Activated naive CD8-positive, alpha-beta T cell treated with anti-CD3 and anti-CD28 coated beads, Interleukin-2, amount 50 U/mL, for 24 hours (primary cell): Measurements from ENCODE around the gene OR2A25.
"Not testable (repeated sequence)": the region's sequence is repeated elsewhere in the genome, so short reads cannot be mapped to it uniquely, and the experiment has no call there.

Source experiments
- ATAC-seq: fragments of 150-1000 bp; cut with Tn5 transposase; one replicate; pipeline ENCODE4 v1.10.0; 2021
- DNase-seq: peaks from one replicate; pipeline ENCODE4 v3.0.0; 2021
- H3K27ac Mint-ChIP-seq: one replicate; pipeline ENCODE4 v1.8.0; 2021; ENCODE audit warnings: mild to moderate bottlenecking, mixed read lengths
- H3K27me3 Mint-ChIP-seq: one replicate; pipeline ENCODE4 v1.8.0; 2021; ENCODE audit warnings: mixed read lengths
- H3K36me3 Mint-ChIP-seq: one replicate; pipeline ENCODE4 v1.8.0; 2021; ENCODE audit warnings: low read depth, mixed read lengths
- H3K4me1 Mint-ChIP-seq: one replicate; pipeline ENCODE4 v1.8.0; 2021; ENCODE audit warnings: mixed read lengths
- H3K4me3 Mint-ChIP-seq: one replicate; pipeline ENCODE4 v1.8.0; 2021; ENCODE audit warnings: mild to moderate bottlenecking, moderate library complexity, mixed read lengths
- H3K9me3 Mint-ChIP-seq: one replicate; pipeline ENCODE4 v1.8.0; 2021; ENCODE audit warnings: mixed read lengths

OR2A25 gene

DNA sequence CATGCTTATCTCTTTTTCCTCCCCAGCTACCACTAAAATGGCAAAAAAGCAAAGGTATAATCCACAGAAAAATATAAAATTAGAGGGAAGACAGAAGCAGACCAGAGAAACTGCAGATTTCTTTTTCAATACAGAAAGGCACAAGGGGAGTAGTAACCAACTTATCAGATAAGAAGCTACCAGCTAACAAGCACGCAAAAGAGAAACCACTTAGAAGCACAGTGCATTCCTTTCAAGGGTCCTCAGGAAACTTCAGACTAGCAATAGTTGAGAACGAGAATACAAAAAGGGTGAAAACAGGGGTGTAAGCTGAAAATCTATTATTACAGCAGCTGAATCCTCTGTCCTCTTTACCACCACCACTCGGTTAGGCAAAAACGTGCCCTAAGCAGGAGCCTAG lies 30.7 kb upstream of the OR2A25 start:
- H3K9me3 Mint-ChIP-seq: no peaks in the 10 kb centered on the region
- H3K36me3 Mint-ChIP-seq: no peaks in the 10 kb centered on the region
- H3K27me3 Mint-ChIP-seq: peaks cover 16% of the 10 kb centered on the region
- DNase-seq (no peak), ATAC-seq (no peak)
- H3K27ac Mint-ChIP-seq: no peak overlapping the region
- H3K4me1 Mint-ChIP-seq: no peaks in the 10 kb centered on the region
- H3K4me3 Mint-ChIP-seq: no peak overlapping the region

DNA sequence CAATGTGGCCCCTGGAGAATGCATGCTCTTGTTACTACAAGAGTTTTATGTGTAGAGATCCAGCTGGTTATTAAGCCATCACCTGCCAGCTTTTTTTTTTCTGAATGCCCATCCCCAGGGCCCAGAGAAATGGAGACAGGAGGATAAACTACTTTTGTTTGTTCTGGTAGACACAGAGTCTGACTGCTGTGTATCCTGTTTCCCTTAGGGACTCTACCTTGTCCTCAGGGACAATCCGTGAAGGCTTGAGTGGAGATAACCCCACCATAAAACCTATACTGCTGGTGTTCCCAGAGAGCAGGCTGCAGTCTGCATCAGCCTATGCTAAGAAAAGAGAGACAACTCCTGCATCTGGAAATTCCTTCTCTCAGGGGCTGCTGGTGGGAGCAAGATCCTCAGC lies 21.0 kb upstream of the OR2A25 start, which contains the start of gene OR2A5:
Gene OR2A5 (plus strand): TSS at position 301 of the 400 bp plus-strand sequence. CDS start 1,454 bp downstream, outside the sequence.
- no peaks in the 10 kb centered on the region for H3K36me3 Mint-ChIP-seq
- no peak within 1 kb of the TSS for H3K27ac Mint-ChIP-seq
- DNase-seq (no peak), ATAC-seq (no peak)
- H3K4me3 Mint-ChIP-seq: no peak within 1 kb of the TSS
- no peaks in the 10 kb centered on the region for H3K9me3 Mint-ChIP-seq
- peaks cover 6% of the 10 kb centered on the region for H3K27me3 Mint-ChIP-seq
- no peaks in the 10 kb centered on the region for H3K4me1 Mint-ChIP-seq

DNA sequence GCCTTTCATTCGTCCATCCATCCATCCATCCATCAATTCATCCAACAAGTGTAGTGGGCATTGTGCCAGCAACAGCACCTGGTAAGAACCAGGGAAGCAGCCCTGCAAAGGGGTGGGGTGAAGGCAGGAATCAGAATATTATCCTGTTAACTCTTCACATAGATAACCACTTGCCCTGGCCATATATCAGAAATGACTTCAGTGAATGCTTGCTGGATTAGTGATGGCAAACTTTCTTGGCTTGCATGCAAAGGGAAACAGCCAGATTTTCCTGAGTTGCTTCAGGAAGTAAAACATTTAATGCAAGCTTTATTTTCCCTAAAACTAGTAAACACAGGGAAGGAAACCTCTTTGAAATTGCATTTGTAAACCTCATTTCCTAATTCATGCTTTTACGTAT lies 20.1 kb upstream of the OR2A25 start:
- DNase-seq (no peak), ATAC-seq (no peak)
- no peaks in the 10 kb centered on the region for H3K9me3 Mint-ChIP-seq
- no peaks in the 10 kb centered on the region for H3K4me1 Mint-ChIP-seq
- H3K36me3 Mint-ChIP-seq: no peaks in the 10 kb centered on the region
- peaks cover 6% of the 10 kb centered on the region for H3K27me3 Mint-ChIP-seq
- no peak overlapping the region for H3K4me3 Mint-ChIP-seq
- no peak overlapping the region for H3K27ac Mint-ChIP-seq

DNA sequence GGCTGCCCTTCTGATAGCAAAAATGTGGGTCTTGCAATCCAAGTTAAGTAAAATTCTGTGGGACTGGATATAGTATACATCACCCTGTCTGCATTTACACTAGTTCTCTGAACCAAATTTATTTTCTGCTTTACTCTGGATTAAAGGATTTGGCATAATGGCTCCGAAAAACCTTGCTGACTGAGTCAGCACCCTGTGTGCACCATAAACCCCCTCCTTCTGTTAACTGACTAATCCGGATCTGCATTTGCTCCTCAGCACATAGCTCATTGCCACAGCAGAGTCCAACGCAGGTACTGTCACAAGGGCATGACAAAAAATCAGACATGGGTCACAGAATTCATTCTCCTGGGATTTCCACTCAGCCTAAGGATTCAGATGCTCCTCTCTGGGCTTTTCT lies 19.5 kb upstream of the OR2A25 start:
- DNase-seq (no peak), ATAC-seq (no peak)
- Mint-ChIP-seq H3K27ac (no peak overlapping the region), H3K36me3 (no peaks in the 10 kb centered on the region), H3K4me3 (no peak overlapping the region), H3K4me1 (no peaks in the 10 kb centered on the region), H3K27me3 (peaks cover 5% of the 10 kb centered on the region), H3K9me3 (no peaks in the 10 kb centered on the region)

DNA sequence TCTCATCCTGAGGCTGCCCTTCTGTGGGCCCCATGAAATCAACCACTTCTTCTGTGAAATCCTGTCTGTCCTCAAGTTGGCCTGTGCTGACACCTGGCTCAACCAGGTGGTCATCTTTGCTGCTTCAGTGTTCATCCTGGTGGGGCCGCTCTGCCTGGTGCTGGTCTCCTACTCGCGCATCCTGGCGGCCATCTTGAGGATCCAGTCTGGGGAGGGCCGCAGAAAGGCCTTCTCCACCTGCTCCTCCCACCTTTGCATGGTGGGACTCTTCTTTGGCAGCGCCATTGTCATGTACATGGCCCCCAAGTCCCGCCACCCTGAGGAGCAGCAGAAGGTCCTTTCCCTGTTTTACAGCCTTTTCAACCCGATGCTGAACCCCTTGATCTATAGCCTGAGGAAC lies 18.7 kb upstream of the OR2A25 start:
- H3K27me3 Mint-ChIP-seq: not testable (repeated sequence)

DNA sequence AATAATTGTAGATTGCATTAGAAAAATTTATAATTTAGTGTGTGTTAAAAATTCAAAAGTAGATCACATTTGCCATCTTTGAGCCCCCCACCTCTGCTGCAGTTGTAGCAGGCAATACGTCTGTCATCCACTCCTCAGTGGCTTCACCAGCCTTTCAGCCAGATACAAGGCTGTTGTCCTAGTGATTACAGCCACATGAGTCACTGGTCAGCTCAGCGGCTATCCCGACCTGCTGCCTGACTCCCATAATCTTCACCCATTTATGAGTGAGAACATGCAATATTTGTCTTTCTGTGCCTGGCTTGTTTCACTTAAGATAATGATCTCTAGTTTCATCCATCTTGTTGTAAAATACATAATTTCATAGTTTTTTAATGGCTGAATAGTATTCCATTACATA lies 11.7 kb upstream of the OR2A25 start:
- peaks cover 2% of the 10 kb centered on the region for H3K27me3 Mint-ChIP-seq
- H3K4me1 Mint-ChIP-seq: no peaks in the 10 kb centered on the region
- no peak overlapping the region for H3K4me3 Mint-ChIP-seq
- H3K9me3 Mint-ChIP-seq: peaks cover 13% of the 10 kb centered on the region
- no peak overlapping the region for H3K27ac Mint-ChIP-seq
- ATAC-seq: no peak
- no peaks in the 10 kb centered on the region for H3K36me3 Mint-ChIP-seq
- DNase-seq: no peak

More for the DNA sequence above, 18.7 kb upstream of the OR2A25 start:
- DNase-seq, H3K9me3 Mint-ChIP-seq, H3K36me3 Mint-ChIP-seq, H3K4me3 Mint-ChIP-seq, ATAC-seq, H3K27ac Mint-ChIP-seq, H3K4me1 Mint-ChIP-seq: not testable (repeated sequence)

DNA sequence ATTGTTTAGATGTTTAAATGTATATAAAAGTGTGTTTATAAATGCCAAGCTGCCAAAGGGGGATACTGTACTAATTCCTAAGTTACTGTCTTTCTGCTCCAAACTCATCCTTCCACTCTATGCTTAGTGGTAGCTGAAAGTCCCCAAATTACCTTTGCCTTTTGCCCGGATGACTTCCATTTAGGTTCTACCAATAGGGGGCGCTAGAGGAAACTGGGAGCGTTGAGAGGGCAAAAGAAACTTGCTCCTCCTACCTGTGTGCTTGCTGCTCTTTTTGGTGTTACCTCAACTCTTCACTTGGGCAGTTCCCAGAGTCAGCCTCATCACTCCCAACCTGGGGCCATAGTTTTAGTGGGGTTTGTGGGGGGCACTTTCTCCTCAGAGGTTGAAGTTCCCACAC lies 5.9 kb upstream of the OR2A25 start:
- Mint-ChIP-seq H3K4me1 (no peaks in the 10 kb centered on the region), H3K27me3 (peaks cover 7% of the 10 kb centered on the region), H3K9me3 (peaks cover 13% of the 10 kb centered on the region), H3K4me3 (no peak overlapping the region), H3K27ac (no peak overlapping the region), H3K36me3 (no peaks in the 10 kb centered on the region)
- DNase-seq (no peak), ATAC-seq (no peak)

DNA sequence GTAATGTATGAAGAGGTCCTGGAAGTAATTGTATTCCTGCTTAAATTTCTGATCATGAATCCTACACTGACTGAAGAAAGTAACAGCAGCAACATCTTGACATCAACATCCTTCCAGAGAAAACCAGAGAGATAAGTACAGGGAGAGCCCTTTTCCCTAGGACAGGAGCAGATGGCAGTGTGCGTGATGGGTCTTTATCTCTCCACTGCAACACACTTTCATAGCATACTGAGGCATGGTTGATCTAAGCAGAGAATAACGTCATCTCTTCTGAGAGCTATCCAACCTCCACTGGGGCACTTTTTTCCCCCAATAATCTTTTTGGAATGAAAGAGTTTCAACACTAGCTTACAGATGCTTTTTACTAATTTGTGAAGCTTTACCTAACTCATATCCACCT lies 342 bp downstream of the OR2A25 start:
- Mint-ChIP-seq H3K4me1 (no peaks in the 10 kb centered on the region), H3K36me3 (no peaks in the 10 kb centered on the region), H3K27ac (no peak overlapping the region), H3K27me3 (peaks cover 8% of the 10 kb centered on the region), H3K9me3 (no peaks in the 10 kb centered on the region), H3K4me3 (no peak overlapping the region)
- ATAC-seq (no peak), DNase-seq (no peak)

DNA sequence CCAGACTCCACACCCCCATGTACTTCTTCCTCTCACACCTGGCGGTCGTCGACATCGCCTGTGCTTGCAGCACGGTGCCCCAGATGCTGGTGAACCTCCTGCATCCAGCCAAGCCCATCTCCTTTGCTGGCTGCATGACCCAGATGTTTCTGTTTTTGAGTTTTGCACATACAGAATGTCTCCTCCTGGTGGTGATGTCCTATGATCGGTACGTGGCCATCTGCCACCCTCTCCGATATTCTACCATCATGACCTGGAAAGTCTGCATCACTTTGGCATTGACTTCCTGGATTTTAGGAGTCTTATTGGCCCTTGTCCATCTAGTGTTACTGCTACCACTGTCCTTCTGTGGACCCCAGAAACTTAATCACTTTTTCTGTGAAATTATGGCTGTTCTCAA lies 4.8 kb downstream of the OR2A25 start:
- H3K27me3 Mint-ChIP-seq: peaks cover 3% of the 10 kb centered on the region
- H3K27ac Mint-ChIP-seq: no peak overlapping the region
- H3K36me3 Mint-ChIP-seq: no peaks in the 10 kb centered on the region
- H3K4me3 Mint-ChIP-seq: no peak overlapping the region
- no peak for DNase-seq
- H3K4me1 Mint-ChIP-seq: no peaks in the 10 kb centered on the region
- ATAC-seq: no peak
- no peaks in the 10 kb centered on the region for H3K9me3 Mint-ChIP-seq

DNA sequence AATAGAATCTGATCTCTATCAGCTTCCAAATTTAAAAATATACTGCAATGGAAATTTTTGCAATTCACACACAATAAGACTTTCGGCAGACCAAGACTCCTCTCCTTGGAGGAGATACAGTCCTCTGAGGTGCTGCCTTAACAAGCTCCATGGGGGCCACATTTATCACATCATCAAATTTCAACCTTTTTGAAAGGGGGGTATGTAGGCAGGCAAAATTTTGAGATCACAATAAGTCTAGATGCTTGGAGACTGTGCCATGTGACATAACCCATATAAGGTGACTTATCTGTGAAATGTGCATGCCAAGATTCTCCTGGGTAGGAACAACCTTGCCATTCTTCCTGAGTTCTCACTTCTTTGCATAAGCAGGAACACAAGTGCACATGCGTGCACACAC lies 16.4 kb downstream of the OR2A25 start, which contains the start of gene OR2A12:
Gene OR2A12 (plus strand): TSS at position 301 of the 400 bp plus-strand sequence. CDS start 8,830 bp downstream, outside the sequence.
- no peak within 1 kb of the TSS for H3K4me3 Mint-ChIP-seq
- no peaks in the 10 kb centered on the region for H3K4me1 Mint-ChIP-seq
- ATAC-seq (no peak), DNase-seq (no peak)
- no peaks in the 10 kb centered on the region for H3K36me3 Mint-ChIP-seq
- peaks cover 3% of the 10 kb centered on the region for H3K9me3 Mint-ChIP-seq
- H3K27ac Mint-ChIP-seq: no peak within 1 kb of the TSS
- peaks cover 2% of the 10 kb centered on the region for H3K27me3 Mint-ChIP-seq

DNA sequence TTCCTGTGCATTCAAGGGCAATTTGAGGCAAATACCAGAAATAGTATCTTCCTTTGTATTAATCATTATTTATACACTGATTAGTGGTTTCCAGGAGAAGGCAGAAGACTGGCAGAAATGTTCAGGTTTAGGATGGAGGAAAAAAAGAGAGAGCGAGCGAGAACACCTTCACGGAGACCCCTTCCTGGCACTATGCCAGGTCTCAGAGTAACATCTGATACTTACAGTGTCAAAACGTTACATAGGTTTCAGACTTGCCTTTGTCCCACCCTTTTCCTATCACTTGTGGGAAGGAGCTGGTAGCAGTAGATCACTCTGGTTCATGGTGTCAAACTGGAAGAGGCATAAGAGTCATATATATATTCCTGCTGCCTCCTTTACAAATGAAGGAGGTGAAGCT lies 17.1 kb downstream of the OR2A25 start:
- Mint-ChIP-seq H3K4me1 (no peaks in the 10 kb centered on the region), H3K9me3 (peaks cover 3% of the 10 kb centered on the region), H3K4me3 (no peak overlapping the region), H3K27ac (no peak overlapping the region), H3K27me3 (no peaks in the 10 kb centered on the region), H3K36me3 (no peaks in the 10 kb centered on the region)
- DNase-seq (no peak), ATAC-seq (no peak)

DNA sequence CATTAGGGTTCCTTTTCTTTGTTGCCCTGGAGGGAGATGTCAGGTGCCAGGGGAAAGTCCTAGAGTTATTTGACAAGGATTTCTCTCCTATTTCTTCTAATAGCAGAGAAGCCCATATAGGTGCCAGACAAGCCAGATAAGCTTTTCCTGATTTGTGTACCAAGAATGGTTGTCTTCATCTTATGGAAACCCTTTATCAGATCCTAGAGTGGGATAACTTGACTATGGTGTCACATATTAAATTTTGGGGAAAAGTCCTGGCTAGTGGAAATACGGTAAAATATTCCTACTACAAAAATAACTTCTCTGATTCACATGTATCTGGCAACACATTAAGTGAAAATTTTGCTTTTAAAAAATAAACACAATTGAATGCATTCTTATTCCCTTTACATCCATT lies 17.6 kb downstream of the OR2A25 start:
- H3K4me1 Mint-ChIP-seq: no peaks in the 10 kb centered on the region
- H3K9me3 Mint-ChIP-seq: peaks cover 3% of the 10 kb centered on the region
- H3K27me3 Mint-ChIP-seq: no peaks in the 10 kb centered on the region
- no peak for ATAC-seq
- no peaks in the 10 kb centered on the region for H3K36me3 Mint-ChIP-seq
- no peak for DNase-seq
- no peak overlapping the region for H3K4me3 Mint-ChIP-seq
- H3K27ac Mint-ChIP-seq: no peak overlapping the region

DNA sequence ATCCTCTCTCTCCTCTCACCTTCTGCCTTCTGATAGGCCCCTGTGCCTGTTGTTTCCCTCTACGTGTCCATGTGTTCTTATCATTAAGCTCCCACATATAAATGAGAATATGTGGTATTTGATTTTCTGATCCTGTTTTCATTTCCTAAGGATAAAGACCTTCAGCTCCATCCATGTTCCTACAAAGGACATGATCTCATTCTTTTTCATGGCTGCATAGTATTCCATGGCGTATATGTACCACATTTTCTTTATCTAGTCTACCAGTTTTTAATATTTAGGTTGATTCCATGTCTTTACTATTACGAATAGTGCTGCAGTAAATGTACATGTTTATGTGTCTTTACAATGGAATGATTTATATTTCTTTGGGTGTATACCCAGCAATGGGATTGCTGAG lies 21.1 kb downstream of the OR2A25 start:
- Mint-ChIP-seq H3K36me3 (no peaks in the 10 kb centered on the region), H3K4me3 (no peak overlapping the region)

DNA sequence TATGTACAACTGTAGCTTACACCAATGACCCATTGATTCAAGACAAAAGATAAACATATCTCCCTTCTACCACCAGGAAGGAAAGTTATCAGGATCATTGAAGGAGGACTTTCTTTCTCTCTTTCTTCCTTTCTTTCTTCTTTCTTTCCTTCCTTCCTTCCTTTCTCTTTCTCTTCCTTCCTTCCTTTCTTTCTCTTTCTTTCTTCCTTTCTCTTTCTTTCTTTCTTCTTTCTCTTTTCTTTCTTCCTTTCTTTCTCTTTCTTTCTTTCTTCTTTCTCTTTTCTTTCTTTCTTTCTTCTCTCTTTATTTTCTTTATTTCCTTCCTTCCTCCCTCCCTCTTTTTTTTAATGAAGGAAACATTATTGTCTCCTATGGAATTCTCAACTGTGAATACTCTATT lies 29.2 kb downstream of the OR2A25 start:
- DNase-seq (no peak), ATAC-seq (no peak)
- Mint-ChIP-seq H3K9me3 (peaks cover 5% of the 10 kb centered on the region), H3K36me3 (no peaks in the 10 kb centered on the region), H3K27me3 (peaks cover 9% of the 10 kb centered on the region), H3K4me1 (no peaks in the 10 kb centered on the region), H3K4me3 (no peak overlapping the region), H3K27ac (no peak overlapping the region)

More for the DNA sequence above, 21.1 kb downstream of the OR2A25 start:
- no peak for DNase-seq
- Mint-ChIP-seq H3K27ac (no peak overlapping the region), H3K27me3 (peaks cover 3% of the 10 kb centered on the region), H3K4me1 (no peaks in the 10 kb centered on the region), H3K9me3 (peaks cover 13% of the 10 kb centered on the region)
- ATAC-seq: no peak

DNA sequence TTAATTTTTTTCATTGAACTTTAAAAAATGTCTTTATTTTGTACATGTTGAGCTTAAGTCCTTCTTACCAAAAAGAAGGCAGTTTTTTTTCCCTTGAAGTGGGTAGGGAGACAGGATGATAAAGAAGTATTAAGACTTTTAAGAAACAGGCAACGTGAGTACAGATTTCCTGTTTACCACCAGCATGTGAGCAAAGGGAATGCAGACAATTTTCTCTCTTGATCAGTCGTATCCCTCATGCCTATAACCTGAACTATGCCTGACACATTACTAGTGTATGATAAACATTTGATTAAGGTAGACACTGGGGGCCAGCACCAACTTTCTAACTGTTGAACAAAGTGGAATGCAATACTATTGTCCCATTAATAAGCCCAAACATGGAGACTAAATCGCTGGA lies 31.0 kb downstream of the OR2A25 start:
- Mint-ChIP-seq H3K4me1 (no peaks in the 10 kb centered on the region), H3K9me3 (no peaks in the 10 kb centered on the region), H3K36me3 (no peaks in the 10 kb centered on the region), H3K27ac (no peak overlapping the region), H3K27me3 (peaks cover 7% of the 10 kb centered on the region), H3K4me3 (no peak overlapping the region)
- DNase-seq: no peak
- no peak for ATAC-seq

DNA sequence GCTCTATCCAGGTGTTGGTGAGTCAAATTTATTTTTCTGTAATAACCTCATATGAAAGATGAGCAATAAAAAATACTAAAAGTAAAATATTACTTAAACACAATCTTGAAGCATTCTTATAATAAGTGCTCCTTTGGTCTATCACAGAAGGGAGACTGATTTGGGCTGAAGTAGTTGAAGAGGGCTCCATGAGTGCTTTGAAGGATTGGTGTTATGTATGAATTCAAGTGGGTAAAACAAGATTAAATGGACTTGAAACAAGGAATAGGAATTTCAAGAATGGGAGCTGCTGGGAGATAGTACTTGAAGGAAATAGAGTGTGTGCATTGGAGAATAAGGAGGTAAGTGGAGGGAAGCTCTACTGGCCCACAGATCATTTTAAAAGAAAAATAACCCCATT lies 32.4 kb downstream of the OR2A25 start:
- no peaks in the 10 kb centered on the region for H3K9me3 Mint-ChIP-seq
- no peaks in the 10 kb centered on the region for H3K4me1 Mint-ChIP-seq
- no peak overlapping the region for H3K4me3 Mint-ChIP-seq
- H3K27ac Mint-ChIP-seq: no peak overlapping the region
- H3K27me3 Mint-ChIP-seq: peaks cover 4% of the 10 kb centered on the region
- no peak for ATAC-seq
- DNase-seq: no peak
- H3K36me3 Mint-ChIP-seq: no peaks in the 10 kb centered on the region
